SH-SY5Y (cell line): Measurements from ENCODE around the gene NPRL2.

Experiments used
- GATA2 ChIP-seq: IDR thresholded peaks from 2 replicates; pipeline ENCODE4 v1.6.1; 2011; ENCODE audit warnings: mild to moderate bottlenecking, low read depth, low read length
- GATA3 ChIP-seq: IDR thresholded peaks from 2 replicates; pipeline ENCODE4 v1.6.1; 2011; ENCODE audit warnings: low read depth, mild to moderate bottlenecking, low read length, moderate library complexity

DNA sequence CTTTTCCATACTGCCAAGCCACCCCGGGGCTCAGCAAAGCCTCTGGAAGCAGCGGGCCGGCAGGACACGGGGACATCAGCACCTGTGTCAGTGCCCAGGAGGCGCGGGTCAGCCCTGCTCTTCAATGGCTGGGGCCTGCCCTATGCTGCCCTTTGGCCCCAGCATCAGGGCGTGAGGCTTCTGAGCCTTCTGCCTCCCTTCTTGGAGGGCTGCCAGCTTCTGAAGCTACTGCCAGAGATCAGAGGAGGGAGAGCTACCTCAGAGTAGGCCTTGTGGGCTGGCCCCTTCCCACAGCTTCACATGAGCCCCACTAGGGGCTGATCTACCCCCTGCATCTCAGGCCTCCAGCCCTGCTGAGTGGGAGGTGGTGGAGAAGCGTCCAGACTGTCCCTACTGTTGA, 21.8 kb upstream of the NPRL2 start:
- TF ChIP-seq GATA2 (no peak), GATA3 (no peak)
